ENCODE results near the gene CPNE4.

The CPNE4 gene

DNA sequence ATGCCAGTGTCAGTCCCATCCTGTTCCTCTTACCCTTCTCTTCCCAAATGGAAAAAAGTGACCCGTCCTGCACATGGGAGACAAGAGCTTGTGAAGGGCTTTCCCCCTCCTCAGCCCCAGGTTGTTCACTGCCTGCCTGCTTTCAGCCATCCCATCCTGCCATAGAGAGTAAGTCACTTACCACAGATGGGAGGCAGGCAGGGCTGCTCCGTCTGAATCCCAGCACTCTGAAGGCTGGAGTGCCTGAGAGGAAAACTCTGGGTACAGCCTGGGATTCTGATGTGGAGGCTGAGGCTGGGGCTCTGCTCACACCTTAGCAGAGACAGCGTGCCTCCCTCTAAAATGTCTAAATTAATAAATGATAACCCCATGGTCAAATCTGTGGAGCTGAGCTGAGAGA, 14.8 kb downstream of the CPNE4 start:
- H3K36me3 ChIP-seq (ENCODE audit: control insufficient read depth, insufficient read depth, low read length), result no peaks in the 10 kb centered on the region
- H3K27me3 ChIP-seq (ENCODE audit: control insufficient read depth, insufficient read depth, low read length, poor library complexity, severe bottlenecking), result no peaks in the 10 kb centered on the region
- no peak overlapping the region for H3K4me3 ChIP-seq (ENCODE audit: insufficient read depth, low read depth, low read length)
- H3K9me3 ChIP-seq (ENCODE audit: control insufficient read depth, low read length), result no peaks in the 10 kb centered on the region
- no peak overlapping the region for H3K27ac ChIP-seq (ENCODE audit: insufficient read depth, low read depth, low read length, poor library complexity, severe bottlenecking)
- WGBS, 2 experiments, result 38 to 46% methylated on average over 2 to 3 of the region's 3 CpGs
- no peaks in the 10 kb centered on the region for H3K4me1 ChIP-seq (ENCODE audit: control insufficient read depth, insufficient read depth, low read length)

DNA sequence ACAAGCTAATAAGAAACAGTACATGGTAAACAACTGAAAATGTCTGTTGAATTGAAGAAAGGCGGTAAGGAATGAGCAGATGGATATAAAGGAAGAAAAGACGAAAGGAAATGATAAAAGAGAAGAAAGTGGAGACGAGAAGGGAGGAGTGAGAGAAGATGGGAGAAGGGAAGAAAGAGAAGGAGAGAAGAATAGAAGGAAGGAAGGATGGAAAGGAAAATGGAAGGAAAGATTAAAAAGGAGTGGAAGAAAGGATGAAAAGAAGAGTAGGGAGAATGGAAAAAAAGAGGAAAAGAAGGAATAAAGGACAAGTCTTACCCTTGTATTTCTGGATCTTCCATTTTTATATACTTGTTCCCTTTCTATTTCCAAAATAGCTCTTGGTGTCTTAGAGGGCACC, 17.7 kb downstream of the CPNE4 start:
- H3K4me3 ChIP-seq (ENCODE audit: insufficient read depth, low read depth, low read length), result no peak overlapping the region
- WGBS, 2 experiments, result 92 to 96% methylated on average over 3 of the region's 3 CpGs
- no peaks in the 10 kb centered on the region for H3K4me1 ChIP-seq (ENCODE audit: control insufficient read depth, insufficient read depth, low read length)

DNA sequence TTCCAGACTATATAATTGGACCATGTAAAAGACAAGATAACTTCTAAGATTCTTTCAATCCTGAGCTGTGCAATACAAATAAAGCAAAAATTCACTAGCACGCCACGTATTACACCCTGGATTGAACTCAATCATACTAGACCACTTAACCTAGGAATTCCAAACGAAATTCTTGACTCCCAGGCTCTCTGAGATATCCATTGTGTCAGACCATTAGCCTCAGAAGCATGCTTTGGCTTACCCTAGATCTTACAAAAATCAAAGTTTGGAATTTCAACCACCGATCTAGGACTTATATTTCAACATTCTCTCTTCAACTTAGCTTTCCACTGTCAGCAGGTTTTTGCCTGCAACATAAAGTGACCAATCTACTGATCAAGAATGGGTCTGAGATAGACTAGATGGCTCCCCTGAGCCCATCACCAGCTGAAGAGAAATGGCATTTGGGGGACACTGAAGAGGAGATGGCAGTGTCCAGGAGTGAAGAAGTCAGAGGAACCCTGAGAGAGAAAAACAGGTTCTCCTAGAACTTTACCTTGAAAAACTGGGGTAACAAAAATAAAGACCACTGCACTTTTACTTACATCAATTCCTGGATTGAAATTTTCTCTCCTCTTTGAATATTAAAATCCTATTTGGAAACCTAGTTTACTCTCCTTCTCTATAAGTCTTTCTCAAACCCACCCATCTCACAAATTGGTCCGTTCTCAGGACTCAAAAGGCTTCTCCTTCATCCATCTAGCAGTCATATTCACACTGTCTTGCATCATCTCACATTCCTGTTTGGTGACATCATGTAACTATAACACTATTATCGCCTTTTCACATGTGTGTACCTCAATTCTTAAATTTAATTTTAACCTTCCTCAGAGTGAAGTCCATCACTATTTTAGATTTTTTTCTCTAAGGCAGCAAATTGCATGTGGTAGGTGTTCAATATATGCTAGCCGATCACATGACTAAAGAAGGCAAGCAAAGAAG, 18.5 kb downstream of the CPNE4 start:
- Histone ChIP-seq H3K27ac (ENCODE audit: insufficient read depth, low read depth, low read length, poor library complexity, severe bottlenecking) (no peak overlapping the region), H3K27me3 (ENCODE audit: control insufficient read depth, insufficient read depth, low read length, poor library complexity, severe bottlenecking) (no peaks in the 10 kb centered on the region), H3K4me3 (ENCODE audit: insufficient read depth, low read depth, low read length) (no peak overlapping the region), H3K36me3 (ENCODE audit: control insufficient read depth, insufficient read depth, low read length) (no peaks in the 10 kb centered on the region), H3K9me3 (ENCODE audit: control insufficient read depth, low read length) (no peaks in the 10 kb centered on the region), H3K4me1 (ENCODE audit: control insufficient read depth, insufficient read depth, low read length) (no peaks in the 10 kb centered on the region)
- 79 to 80% methylated on average over 7 of the region's 7 CpGs for WGBS, 2 experiments

More for the DNA sequence above, 17.7 kb downstream of the CPNE4 start:
- no peak overlapping the region for H3K27ac ChIP-seq (ENCODE audit: insufficient read depth, low read depth, low read length, poor library complexity, severe bottlenecking)
- no peaks in the 10 kb centered on the region for H3K36me3 ChIP-seq (ENCODE audit: control insufficient read depth, insufficient read depth, low read length)
- no peaks in the 10 kb centered on the region for H3K27me3 ChIP-seq (ENCODE audit: control insufficient read depth, insufficient read depth, low read length, poor library complexity, severe bottlenecking)
- H3K9me3 ChIP-seq (ENCODE audit: control insufficient read depth, low read length), result no peaks in the 10 kb centered on the region

DNA sequence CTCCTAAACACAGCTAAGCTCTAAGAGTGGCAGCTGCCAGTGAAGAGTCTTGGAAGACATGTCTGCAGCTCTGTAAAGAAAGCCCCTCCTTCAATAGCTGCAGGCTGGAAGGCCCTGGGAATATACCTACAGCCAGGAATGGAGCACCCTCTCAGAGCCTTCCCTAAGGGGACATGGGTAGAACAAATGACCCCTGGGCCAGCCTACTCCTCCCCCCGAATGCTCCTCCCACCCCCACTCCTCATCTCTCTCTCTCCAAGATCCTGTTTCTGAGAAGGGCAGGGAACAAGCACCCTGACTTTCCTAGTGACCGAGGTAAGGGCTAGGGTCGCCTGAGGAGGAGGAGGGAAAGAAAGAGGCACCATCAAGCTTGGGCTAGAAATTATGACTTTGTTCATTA, 20.7 kb downstream of the CPNE4 start:
- no peak overlapping the region for H3K4me3 ChIP-seq (ENCODE audit: insufficient read depth, low read depth, low read length)
- WGBS, 2 experiments, result 63 to 74% methylated on average over 3 of the region's 3 CpGs
- H3K27ac ChIP-seq (ENCODE audit: insufficient read depth, low read depth, low read length, poor library complexity, severe bottlenecking), result no peak overlapping the region
- no peaks in the 10 kb centered on the region for H3K27me3 ChIP-seq (ENCODE audit: control insufficient read depth, insufficient read depth, low read length, poor library complexity, severe bottlenecking)
- no peaks in the 10 kb centered on the region for H3K36me3 ChIP-seq (ENCODE audit: control insufficient read depth, insufficient read depth, low read length)
- no peaks in the 10 kb centered on the region for H3K4me1 ChIP-seq (ENCODE audit: control insufficient read depth, insufficient read depth, low read length)
- no peaks in the 10 kb centered on the region for H3K9me3 ChIP-seq (ENCODE audit: control insufficient read depth, low read length)

DNA sequence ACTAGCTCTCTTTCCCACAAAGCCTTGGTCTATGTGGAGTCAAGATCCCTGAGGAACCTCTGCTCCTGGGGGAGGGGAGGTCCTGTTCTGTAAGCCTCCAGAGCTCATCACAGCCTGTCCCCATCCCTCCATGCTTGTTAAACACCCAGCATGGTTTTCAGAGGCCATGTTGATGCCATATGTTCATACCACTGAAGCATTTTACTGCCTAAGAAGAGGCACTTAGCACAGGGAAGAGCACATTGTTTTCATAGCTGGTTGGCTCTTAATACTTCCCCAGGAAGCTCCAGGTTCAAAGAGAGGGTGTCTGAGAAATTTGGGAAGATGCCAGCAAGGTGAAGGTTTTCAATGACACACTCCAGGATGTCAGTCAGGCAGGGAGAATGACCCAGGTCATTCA, 25.6 kb downstream of the CPNE4 start:
- Histone ChIP-seq H3K4me1 (ENCODE audit: control insufficient read depth, insufficient read depth, low read length) (no peaks in the 10 kb centered on the region), H3K9me3 (ENCODE audit: control insufficient read depth, low read length) (no peaks in the 10 kb centered on the region), H3K4me3 (ENCODE audit: insufficient read depth, low read depth, low read length) (no peak overlapping the region), H3K27ac (ENCODE audit: insufficient read depth, low read depth, low read length, poor library complexity, severe bottlenecking) (no peak overlapping the region), H3K36me3 (ENCODE audit: control insufficient read depth, insufficient read depth, low read length) (no peaks in the 10 kb centered on the region), H3K27me3 (ENCODE audit: control insufficient read depth, insufficient read depth, low read length, poor library complexity, severe bottlenecking) (no peaks in the 10 kb centered on the region)

DNA sequence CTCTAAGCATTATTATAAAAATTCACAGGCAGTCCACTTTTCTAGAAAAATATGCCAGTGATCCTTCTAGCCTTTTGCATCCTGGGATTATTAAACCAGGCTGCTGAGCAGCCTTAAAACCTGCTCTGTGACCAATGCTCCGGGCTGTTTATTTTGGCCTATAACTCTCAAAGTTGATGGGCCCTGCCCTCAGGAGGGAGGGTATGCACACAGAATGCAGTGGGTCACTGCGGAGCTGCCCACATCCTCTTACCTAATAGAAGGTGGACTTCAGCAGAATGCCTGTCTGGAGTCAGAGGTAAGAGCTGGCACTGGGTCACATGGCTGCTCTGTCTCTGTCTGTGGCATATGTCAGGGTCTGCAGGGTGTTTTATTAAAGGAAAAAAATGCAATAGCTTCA, 26.0 kb downstream of the CPNE4 start:
- Histone ChIP-seq H3K27me3 (ENCODE audit: control insufficient read depth, insufficient read depth, low read length, poor library complexity, severe bottlenecking) (no peaks in the 10 kb centered on the region), H3K27ac (ENCODE audit: insufficient read depth, low read depth, low read length, poor library complexity, severe bottlenecking) (no peak overlapping the region), H3K4me1 (ENCODE audit: control insufficient read depth, insufficient read depth, low read length) (no peaks in the 10 kb centered on the region), H3K9me3 (ENCODE audit: control insufficient read depth, low read length) (no peaks in the 10 kb centered on the region), H3K4me3 (ENCODE audit: insufficient read depth, low read depth, low read length) (no peak overlapping the region), H3K36me3 (ENCODE audit: control insufficient read depth, insufficient read depth, low read length) (no peaks in the 10 kb centered on the region)
- WGBS, 2 experiments, result 41 to 49% methylated on average over 2 of the region's 2 CpGs

DNA sequence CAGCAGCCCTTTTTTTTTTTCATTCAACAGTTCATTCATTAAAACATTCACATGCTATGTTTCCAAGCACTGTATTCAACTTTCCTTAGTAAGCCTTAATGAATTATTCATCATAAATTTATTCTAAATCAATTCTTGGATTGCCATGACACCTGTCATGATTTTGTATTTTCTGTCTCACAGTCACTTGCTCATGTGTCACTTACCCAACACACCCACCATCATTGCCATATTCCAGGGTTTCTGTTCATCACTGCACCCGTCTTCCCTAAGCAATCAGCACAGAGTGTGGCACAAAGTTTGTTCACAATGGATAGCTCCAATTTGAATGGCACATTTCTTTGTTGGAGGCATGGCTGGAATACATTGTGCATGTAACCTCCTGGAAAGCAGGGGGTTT, 27.2 kb downstream of the CPNE4 start:
- H3K4me3 ChIP-seq (ENCODE audit: insufficient read depth, low read depth, low read length), result no peak overlapping the region
- H3K4me1 ChIP-seq (ENCODE audit: control insufficient read depth, insufficient read depth, low read length), result no peaks in the 10 kb centered on the region
- H3K27me3 ChIP-seq (ENCODE audit: control insufficient read depth, insufficient read depth, low read length, poor library complexity, severe bottlenecking), result no peaks in the 10 kb centered on the region
- H3K36me3 ChIP-seq (ENCODE audit: control insufficient read depth, insufficient read depth, low read length), result no peaks in the 10 kb centered on the region
- 0% methylated on average over 1 of the region's 1 CpG for WGBS, 2 experiments
- no peaks in the 10 kb centered on the region for H3K9me3 ChIP-seq (ENCODE audit: control insufficient read depth, low read length)
- no peak overlapping the region for H3K27ac ChIP-seq (ENCODE audit: insufficient read depth, low read depth, low read length, poor library complexity, severe bottlenecking)

DNA sequence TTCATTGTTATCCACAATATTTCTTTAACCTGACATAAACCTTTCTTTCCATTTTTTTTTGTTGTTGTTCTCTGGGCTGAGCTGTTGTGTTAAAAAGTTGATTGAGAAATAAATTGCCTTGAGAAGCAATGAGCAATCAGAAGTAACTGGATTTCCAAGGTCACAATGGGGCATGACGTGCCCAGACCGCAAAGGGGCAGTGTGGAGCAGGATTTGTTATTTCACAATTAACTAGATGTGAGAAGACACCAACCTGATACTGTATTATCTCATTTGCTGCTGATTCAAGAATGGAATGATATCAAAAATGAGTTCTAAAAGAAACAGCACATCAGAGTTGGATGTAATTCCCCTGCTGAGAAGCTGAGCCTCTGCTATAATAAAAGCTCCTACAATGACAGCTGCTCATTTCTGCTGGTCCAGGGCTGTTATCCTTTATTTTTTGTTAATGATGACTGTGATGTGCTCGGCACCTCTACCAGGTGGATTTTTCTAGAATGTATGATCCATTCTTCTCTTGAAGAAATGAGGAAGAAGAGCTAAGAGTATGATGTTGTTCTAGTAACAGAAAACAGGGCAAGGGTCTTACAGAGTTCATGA, 28.1 kb downstream of the CPNE4 start:
- Histone ChIP-seq H3K27me3 (ENCODE audit: control insufficient read depth, insufficient read depth, low read length, poor library complexity, severe bottlenecking) (no peaks in the 10 kb centered on the region), H3K9me3 (ENCODE audit: control insufficient read depth, low read length) (no peaks in the 10 kb centered on the region), H3K4me1 (ENCODE audit: control insufficient read depth, insufficient read depth, low read length) (no peaks in the 10 kb centered on the region), H3K27ac (ENCODE audit: insufficient read depth, low read depth, low read length, poor library complexity, severe bottlenecking) (no peak overlapping the region), H3K36me3 (ENCODE audit: control insufficient read depth, insufficient read depth, low read length) (no peaks in the 10 kb centered on the region), H3K4me3 (ENCODE audit: insufficient read depth, low read depth, low read length) (no peak overlapping the region)
- WGBS, 2 experiments, result 36 to 41% methylated on average over 3 of the region's 3 CpGs

DNA sequence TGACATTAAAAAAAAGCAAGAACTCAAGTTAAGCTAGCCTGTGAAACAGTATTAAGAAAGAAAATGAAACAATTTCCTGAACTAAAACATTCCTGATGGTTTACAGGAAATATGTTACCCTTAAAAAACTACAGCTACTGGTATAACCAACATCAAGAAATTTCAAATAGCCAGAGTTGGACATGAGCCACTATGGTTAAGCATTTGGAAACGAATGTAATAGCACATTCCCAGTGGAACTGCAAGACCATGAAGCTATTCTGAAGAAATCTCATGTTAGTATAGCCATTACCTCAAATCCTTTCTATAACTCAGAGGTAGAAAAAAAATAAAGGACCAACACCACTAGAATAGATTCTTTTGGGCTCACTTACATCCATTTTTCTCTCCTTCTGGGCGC, 30.2 kb downstream of the CPNE4 start:
- H3K9me3 ChIP-seq (ENCODE audit: control insufficient read depth, low read length), result no peaks in the 10 kb centered on the region
- H3K4me3 ChIP-seq (ENCODE audit: insufficient read depth, low read depth, low read length), result no peak overlapping the region
- H3K4me1 ChIP-seq (ENCODE audit: control insufficient read depth, insufficient read depth, low read length), result no peaks in the 10 kb centered on the region
- H3K36me3 ChIP-seq (ENCODE audit: control insufficient read depth, insufficient read depth, low read length), result no peaks in the 10 kb centered on the region
- no peaks in the 10 kb centered on the region for H3K27me3 ChIP-seq (ENCODE audit: control insufficient read depth, insufficient read depth, low read length, poor library complexity, severe bottlenecking)
- 50 to 52% methylated on average over 2 of the region's 2 CpGs for WGBS, 2 experiments
- H3K27ac ChIP-seq (ENCODE audit: insufficient read depth, low read depth, low read length, poor library complexity, severe bottlenecking), result no peak overlapping the region

DNA sequence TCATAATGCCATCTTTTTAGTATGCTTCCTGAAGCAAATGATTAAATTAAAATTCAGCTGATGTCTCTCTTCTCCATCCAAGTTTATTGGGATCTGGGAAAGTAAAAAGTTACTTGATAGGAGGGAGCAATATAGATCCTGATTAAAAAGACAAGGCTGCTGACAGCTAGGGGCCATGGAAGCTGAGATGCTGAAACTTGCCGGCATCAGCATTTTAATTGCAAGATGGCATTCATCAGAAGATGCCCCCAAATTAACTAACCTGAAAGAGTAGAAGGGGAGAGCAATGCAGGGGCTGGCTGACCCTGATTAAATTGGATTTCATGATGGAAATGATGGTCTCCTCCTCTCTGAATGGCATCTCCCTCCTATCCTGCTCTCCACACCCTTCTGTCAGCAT, 31.1 kb downstream of the CPNE4 start:
- Histone ChIP-seq H3K36me3 (ENCODE audit: control insufficient read depth, insufficient read depth, low read length) (no peaks in the 10 kb centered on the region), H3K4me3 (ENCODE audit: insufficient read depth, low read depth, low read length) (no peak overlapping the region), H3K27me3 (ENCODE audit: control insufficient read depth, insufficient read depth, low read length, poor library complexity, severe bottlenecking) (no peaks in the 10 kb centered on the region), H3K4me1 (ENCODE audit: control insufficient read depth, insufficient read depth, low read length) (no peaks in the 10 kb centered on the region), H3K9me3 (ENCODE audit: control insufficient read depth, low read length) (no peaks in the 10 kb centered on the region), H3K27ac (ENCODE audit: insufficient read depth, low read depth, low read length, poor library complexity, severe bottlenecking) (no peak overlapping the region)
- 94 to 100% methylated on average over 1 of the region's 1 CpG for WGBS, 2 experiments

All from ectodermal cell (in vitro differentiated cells).